ENCODE measurements around the gene DLL1.

- TF ChIP-seq CTCF (IDR thresholded peaks at IDR 0.05) = no peak
- TF ChIP-seq POLR2A (IDR thresholded peaks at IDR 0.05) = no peak
These were observed 11.5 kb downstream of the DLL1 start for GRCh38 chr6:170279426-170279825.
